BLaER1 (cell line): ENCODE measurements around the gene OR51B4.

Source experiments
- H3K27ac ChIP-seq: shearing (Covaris generic); formaldehyde crosslinking; 2 replicates; pipeline ENCODE4 v1.8.1; 2022
- H3K27me3 ChIP-seq: shearing (Covaris generic); formaldehyde crosslinking; 2 replicates; pipeline ENCODE4 v1.8.1; 2022
- H3K36me3 ChIP-seq: shearing (Covaris generic); formaldehyde crosslinking; 2 replicates; pipeline ENCODE4 v1.8.1; 2022
- H3K4me1 ChIP-seq: shearing (Covaris generic); formaldehyde crosslinking; 2 replicates; pipeline ENCODE4 v1.8.1; 2022
- H3K4me2 ChIP-seq: shearing (Covaris generic); formaldehyde crosslinking; 2 replicates; pipeline ENCODE4 v1.8.1; 2022
- H3K4me3 ChIP-seq: shearing (Covaris generic); formaldehyde crosslinking; 2 replicates; pipeline ENCODE4 v1.8.1; 2022
- H3K9ac ChIP-seq: shearing (Covaris generic); formaldehyde crosslinking; 2 replicates; pipeline ENCODE4 v1.8.1; 2022
- H3K9me3 ChIP-seq: shearing (Covaris generic); formaldehyde crosslinking; 2 replicates; pipeline ENCODE4 v1.8.1; 2022
- H4K20me1 ChIP-seq: shearing (Covaris generic); formaldehyde crosslinking; 2 replicates; pipeline ENCODE4 v1.8.1; 2022
- Cebpa-rat ChIP-seq: shearing (Covaris generic); IDR thresholded peaks from 2 replicates; pipeline ENCODE4 v1.8.1; 2022

OR51B4 gene

GRCh38 chr11:5252919-5253265, 48.9 kb downstream of the OR51B4 start:
- H3K4me2 ChIP-seq, result no peak overlapping the region
- no peaks in the 10 kb centered on the region for H4K20me1 ChIP-seq
- H3K27ac ChIP-seq, result no peak overlapping the region
- no peaks in the 10 kb centered on the region for H3K36me3 ChIP-seq
- TF ChIP-seq Cebpa-rat, result no peak
- no peaks in the 10 kb centered on the region for H3K4me1 ChIP-seq
- no peaks in the 10 kb centered on the region for H3K9me3 ChIP-seq
- H3K9ac ChIP-seq, result no peak overlapping the region
- no peaks in the 10 kb centered on the region for H3K27me3 ChIP-seq
- no peak overlapping the region for H3K4me3 ChIP-seq

- no peak overlapping the region for H3K4me3 ChIP-seq
- H3K4me2 ChIP-seq, result no peak overlapping the region
- H3K36me3 ChIP-seq, result no peaks in the 10 kb centered on the region
- no peak overlapping the region for H3K9ac ChIP-seq
- H3K9me3 ChIP-seq, result no peaks in the 10 kb centered on the region
- no peaks in the 10 kb centered on the region for H3K27me3 ChIP-seq
- H3K4me1 ChIP-seq, result no peaks in the 10 kb centered on the region
- no peaks in the 10 kb centered on the region for H4K20me1 ChIP-seq
- no peak overlapping the region for H3K27ac ChIP-seq
- TF ChIP-seq Cebpa-rat, result no peak
Observed at GRCh38 chr11:5252192-5252918, 49.4 kb downstream of the OR51B4 start.

GRCh38 chr11:5251746-5252145, 50.0 kb downstream of the OR51B4 start:
- no peaks in the 10 kb centered on the region for H3K9me3 ChIP-seq
- no peaks in the 10 kb centered on the region for H3K36me3 ChIP-seq
- no peak overlapping the region for H3K27ac ChIP-seq
- TF ChIP-seq Cebpa-rat, result no peak
- no peak overlapping the region for H3K4me2 ChIP-seq
- no peak overlapping the region for H3K9ac ChIP-seq
- no peaks in the 10 kb centered on the region for H3K27me3 ChIP-seq
- H3K4me1 ChIP-seq, result no peaks in the 10 kb centered on the region
- no peak overlapping the region for H3K4me3 ChIP-seq
- H4K20me1 ChIP-seq, result no peaks in the 10 kb centered on the region
